ENCODE results near the gene SLC39A5. TPM values are rescaled to one million over a fixed set of nuclear protein-coding genes. Genes with fewer than 3 reads are reported as not detected.

Gene SLC39A5
- total and polyA plus RNA-seq, 2 of the 13 experiments (the other 11 are each of a cell fraction or from before 2014, with no cell fraction given) = 59.7 to 101 TPM

GRCh38 chr12:56189918-56190694, 39.7 kb upstream of the SLC39A5 start (continued):
- TF ChIP-seq ETV5 (CRISPR knock-in tag; IDR thresholded peaks at IDR 0.05; ENCODE audit: borderline replicate concordance) (peak; percentile 92), ZNF451 (CRISPR knock-in tag; IDR thresholded peaks at IDR 0.05) (peak; percentile 75; the same call in 1 of the 2 replicates), NR0B2 (CRISPR knock-in tag; IDR thresholded peaks at IDR 0.05) (no peak), FOXJ3 (CRISPR knock-in tag; IDR thresholded peaks at IDR 0.05; ENCODE audit: borderline replicate concordance) (no peak), ZNF615 (CRISPR knock-in tag; IDR thresholded peaks at IDR 0.05; ENCODE audit: borderline replicate concordance) (no peak), POLR2AphosphoS5 (IDR thresholded peaks at IDR 0.05; ENCODE audit: low read depth, low read length) (no peak), ZNF772 (CRISPR knock-in tag; IDR thresholded peaks at IDR 0.05) (no peak), ZNF292 (CRISPR knock-in tag; IDR thresholded peaks at IDR 0.05; ENCODE audit: borderline replicate concordance, low read depth) (no peak; the same call in 1 of the 2 replicates), ZNF782 (CRISPR knock-in tag; IDR thresholded peaks at IDR 0.05; ENCODE audit: borderline replicate concordance) (peak; percentile 67), KDM4B (CRISPR knock-in tag; IDR thresholded peaks at IDR 0.05) (no peak), ZNF207 (IDR thresholded peaks at IDR 0.05; ENCODE audit: borderline replicate concordance) (no peak), ELF1 (CRISPR knock-in tag; IDR thresholded peaks at IDR 0.05) (peak; percentile 95), PLSCR1 (CRISPR knock-in tag; IDR thresholded peaks at IDR 0.05; ENCODE audit: borderline replicate concordance) (no peak), HNRNPH1 (optimal IDR thresholded peaks at IDR 0.05; ENCODE audit: low read depth, low read length) (no peak), SNRNP70 (IDR thresholded peaks at IDR 0.05; ENCODE audit: low read depth, low read length) (no peak), CHD2 (IDR thresholded peaks at IDR 0.05; ENCODE audit: low read depth, low read length) (peak; percentile 59; the same call in 1 of the 2 replicates), HMG20B (CRISPR knock-in tag; conservative IDR thresholded peaks at IDR 0.05) (0 out of 2 replicates have a peak, but pooled peaks have one; percentile 38), RORA (CRISPR knock-in tag; IDR thresholded peaks at IDR 0.05) (no peak), HNRNPLL (IDR thresholded peaks at IDR 0.05; ENCODE audit: low read depth, low read length, poor library complexity, severe bottlenecking) (no peak), KLF9 (CRISPR knock-in tag; IDR thresholded peaks at IDR 0.05; ENCODE audit: low read depth) (no peak), HMG20A (CRISPR knock-in tag; IDR thresholded peaks at IDR 0.05; ENCODE audit: borderline replicate concordance) (no peak), GABPA (IDR thresholded peaks at IDR 0.05; ENCODE audit: low read depth, low read length) (peak; percentile 53), GABPA (CRISPR knock-in tag; IDR thresholded peaks at IDR 0.05; ENCODE audit: low read depth) (peak; percentile 88), ZNF138 (CRISPR knock-in tag; IDR thresholded peaks at IDR 0.05; ENCODE audit: low read depth) (no peak), SMARCC2 (IDR thresholded peaks at IDR 0.05) (no peak), SRSF9 (IDR thresholded peaks at IDR 0.05; ENCODE audit: borderline replicate concordance, insufficient read depth, low read depth, low read length, poor library complexity, severe bottlenecking) (no peak), STAT5B (CRISPR knock-in tag; IDR thresholded peaks at IDR 0.05) (no peak), ZBTB1 (CRISPR knock-in tag; IDR thresholded peaks at IDR 0.05; ENCODE audit: borderline replicate concordance) (no peak), SKI (IDR thresholded peaks at IDR 0.05; ENCODE audit: partially characterized antibody) (no peak), ZSCAN20 (CRISPR knock-in tag; IDR thresholded peaks at IDR 0.05; ENCODE audit: borderline replicate concordance) (no peak), PAX8 (CRISPR knock-in tag; IDR thresholded peaks at IDR 0.05; ENCODE audit: borderline replicate concordance) (no peak), ZNF354B (CRISPR knock-in tag; IDR thresholded peaks at IDR 0.05) (no peak), ZBTB20 (CRISPR knock-in tag; IDR thresholded peaks at IDR 0.05; ENCODE audit: borderline replicate concordance, low read depth) (no peak; the same call in 1 of the 2 replicates)

All from HepG2 (cell line).